ENCODE measurements around the gene HIF1A.

DNA sequence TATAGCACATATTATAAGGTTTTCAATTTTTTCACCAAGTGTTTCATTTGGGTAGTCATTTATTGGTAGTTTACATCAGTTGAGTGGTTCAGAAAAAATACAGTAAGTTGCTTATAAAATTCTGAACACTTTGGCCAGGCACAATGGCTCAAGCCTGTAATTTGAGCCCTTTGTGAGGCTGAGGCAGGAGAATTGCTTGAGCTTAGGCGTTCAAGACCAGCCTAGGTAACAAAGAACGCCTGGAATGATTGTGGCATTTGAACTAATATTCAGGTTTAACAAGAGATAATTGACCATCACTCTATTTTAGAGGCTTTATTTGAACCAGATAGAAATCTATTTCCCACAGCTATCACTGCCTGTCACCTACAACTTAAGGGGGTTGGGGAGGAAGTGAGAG, 22.7 kb downstream of the HIF1A start:
- no peak for TF ChIP-seq EZH2 (IDR thresholded peaks at IDR 0.05; ENCODE audit: insufficient read depth, low read length)
- TF ChIP-seq CTCF (IDR thresholded peaks at IDR 0.05; ENCODE audit: insufficient read depth, low read depth, low read length), result no peak
